Measurements from ENCODE around the gene TAPT1.
"Not testable (repeated sequence)": the region's sequence is repeated elsewhere in the genome, so short reads cannot be mapped to it uniquely, and the experiment has no call there.

The TAPT1 gene

GRCh38 chr4:16196482-16197393 is 29.5 kb downstream of the TAPT1 start:
- TF ChIP-seq CTCF (IDR thresholded peaks at IDR 0.05; ENCODE audit: low read depth, low read length, missing control alignments): no peak
- DNase-seq (ENCODE audit: low read depth): no peak
- no peak overlapping the region for H3K4me3 ChIP-seq (ENCODE audit: low read depth, low read length)

GRCh38 chr4:16195209-16195608 is 31.1 kb downstream of the TAPT1 start:
- TF ChIP-seq CTCF (IDR thresholded peaks at IDR 0.05; ENCODE audit: low read depth, low read length, missing control alignments): no peak
- no peak overlapping the region for H3K4me3 ChIP-seq (ENCODE audit: low read depth, low read length)
- DNase-seq (ENCODE audit: low read depth): no peak

- DNase-seq (ENCODE audit: low read depth); H3K4me3 ChIP-seq (ENCODE audit: low read depth, low read length): not testable (repeated sequence)
Observed at GRCh38 chr4:16194798-16195197, 31.5 kb downstream of the TAPT1 start.

- no peak overlapping the region for H3K4me3 ChIP-seq (ENCODE audit: low read depth, low read length)
- DNase-seq (ENCODE audit: low read depth): no peak
- TF ChIP-seq CTCF (IDR thresholded peaks at IDR 0.05; ENCODE audit: low read depth, low read length, missing control alignments): no peak
Observed at GRCh38 chr4:16194214-16194613, 32.1 kb downstream of the TAPT1 start.

- H3K4me3 ChIP-seq (ENCODE audit: low read depth, low read length): no peak overlapping the region
- TF ChIP-seq CTCF (IDR thresholded peaks at IDR 0.05; ENCODE audit: low read depth, low read length, missing control alignments): no peak
- DNase-seq (ENCODE audit: low read depth): no peak
Observed at GRCh38 chr4:16192631-16193518, 33.4 kb downstream of the TAPT1 start.

- H3K4me3 ChIP-seq (ENCODE audit: low read depth, low read length): no peak overlapping the region
- no peak for TF ChIP-seq CTCF (IDR thresholded peaks at IDR 0.05; ENCODE audit: low read depth, low read length, missing control alignments)
- DNase-seq (ENCODE audit: low read depth): no peak
Observed at GRCh38 chr4:16192057-16192456, 34.2 kb downstream of the TAPT1 start.

GRCh38 chr4:16187455-16187854 is 38.8 kb downstream of the TAPT1 start:
- TF ChIP-seq CTCF (IDR thresholded peaks at IDR 0.05; ENCODE audit: low read depth, low read length, missing control alignments): no peak
- no peak for DNase-seq (ENCODE audit: low read depth)
- no peak overlapping the region for H3K4me3 ChIP-seq (ENCODE audit: low read depth, low read length)

All from GM12864 (cell line).